Amygdala (tissue), 56 donors: ENCODE results near the gene RBM23.
A peak's percentile ranks its signal among the peaks of the same experiment; 100 is the strongest.
"Not testable (repeated sequence)": the region's sequence is repeated elsewhere in the genome, so short reads cannot be mapped to it uniquely, and the experiment has no call there.

Experiments
- DNase-seq, 56 donors: peaks; one replicate each; lab custom pipeline; 2025; lab: John Stamatoyannopoulos, UW

The RBM23 gene

GRCh38 chr14:22920697-22921096 is 1.7 kb upstream of the RBM23 start:
- DNase-seq = no peak

GRCh38 chr14:22919601-22919921 is 612 bp upstream of the RBM23 start:
- DNase-seq = no peak

GRCh38 chr14:22915886-22916521 is 2.9 kb downstream of the RBM23 start:
- DNase-seq = no peak

- not testable (repeated sequence) for DNase-seq
Observed at GRCh38 chr14:22914836-22915235, 4.1 kb downstream of the RBM23 start.

GRCh38 chr14:22910916-22911315 is 8.0 kb downstream of the RBM23 start:
- no peak for DNase-seq

- no peak for DNase-seq
Observed at GRCh38 chr14:22908601-22909000, 10.3 kb downstream of the RBM23 start.

- DNase-seq = no peak
Observed at GRCh38 chr14:22907429-22907828, 11.5 kb downstream of the RBM23 start.

DNA sequence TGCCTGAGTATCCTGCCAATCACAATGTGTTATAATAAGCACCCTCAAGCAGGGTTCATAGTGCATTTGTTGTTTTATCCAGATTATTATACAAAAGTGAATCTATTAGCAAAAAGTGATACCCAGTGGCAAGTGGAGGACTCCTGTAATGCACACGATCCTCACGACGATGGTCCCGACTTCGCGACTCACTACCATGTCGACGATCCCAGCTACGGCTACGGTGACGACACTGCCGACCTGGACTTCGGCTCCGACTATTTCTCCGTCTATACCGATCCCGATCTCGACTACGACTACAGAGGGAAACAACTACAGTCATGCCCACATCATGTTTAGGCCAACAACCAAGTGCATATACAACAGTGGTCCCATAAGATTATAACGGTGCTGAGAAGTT is 12.9 kb downstream of the RBM23 start:
- DNase-seq = no peak

- no peak for DNase-seq
Observed at GRCh38 chr14:22905627-22906026, 13.3 kb downstream of the RBM23 start.

DNA sequence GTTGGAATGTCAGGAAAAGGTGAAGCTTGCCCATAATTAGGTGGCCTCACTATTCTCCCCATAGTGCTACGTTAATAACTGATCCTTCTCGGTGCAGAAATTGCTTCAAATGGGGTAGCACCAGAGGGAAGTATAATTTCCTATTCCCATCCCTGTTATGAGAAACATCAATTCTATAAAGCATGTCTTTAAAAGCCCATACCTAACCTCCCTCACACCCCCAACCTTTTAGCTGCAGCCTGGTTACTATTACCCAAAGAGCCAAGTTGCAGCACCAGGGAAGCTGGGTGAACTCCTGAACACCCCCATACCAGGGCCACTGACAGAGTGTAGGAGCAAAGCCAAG is 15.2 kb downstream of the RBM23 start:
- no peak for DNase-seq

GRCh38 chr14:22901799-22902198 is 17.1 kb downstream of the RBM23 start:
- DNase-seq = no peak

GRCh38 chr14:22900081-22900799 is 18.7 kb downstream of the RBM23 start:
- peak in 10 of 56 donors; percentile 7 to 49 (median 18) for DNase-seq

GRCh38 chr14:22898302-22899090 is 20.5 kb downstream of the RBM23 start:
- no peak for DNase-seq

DNA sequence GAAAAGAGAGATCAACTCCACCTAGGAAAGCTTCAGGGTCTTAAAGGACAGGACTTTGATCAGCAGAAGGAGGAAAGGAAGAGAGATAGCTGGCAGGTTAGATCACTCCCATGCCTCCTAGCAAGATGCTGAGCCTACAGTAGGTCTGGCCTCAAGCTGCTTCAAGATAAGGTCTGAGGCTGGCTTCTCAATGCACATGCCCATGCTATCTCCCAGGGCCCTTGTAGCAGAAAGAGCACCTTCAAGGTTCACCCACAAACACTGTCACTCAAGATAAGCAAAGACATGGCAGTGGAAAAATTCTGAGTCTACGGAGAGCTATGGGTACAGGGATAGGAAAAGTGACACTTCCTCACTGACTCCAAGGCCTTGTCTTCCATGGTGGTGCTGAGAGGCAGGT is 21.6 kb downstream of the RBM23 start:
- DNase-seq = no peak

DNA sequence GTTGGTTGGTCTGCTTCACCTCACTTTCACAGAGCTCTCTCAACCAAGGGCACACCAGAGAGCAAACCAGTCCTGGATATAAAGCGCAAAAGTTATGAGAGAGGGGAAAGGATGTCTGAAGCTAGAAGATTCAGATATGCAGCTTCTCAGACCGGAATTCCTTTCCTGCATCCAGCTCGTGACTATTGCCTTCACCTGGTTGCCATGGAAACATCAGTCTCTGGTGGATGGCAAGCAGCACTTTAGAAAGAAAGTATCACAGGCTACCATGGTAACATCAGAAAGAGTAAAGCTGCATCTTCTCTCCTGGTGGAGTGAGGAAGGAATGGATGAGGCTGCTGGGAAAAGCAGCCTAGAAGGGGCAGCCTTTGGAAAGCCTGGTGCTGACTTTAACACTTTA is 22.2 kb downstream of the RBM23 start:
- no peak for DNase-seq

GRCh38 chr14:22896356-22896755 is 22.6 kb downstream of the RBM23 start:
- peak in 1 of 56 donors; percentile 7 for DNase-seq

- DNase-seq = no peak
Observed at GRCh38 chr14:22895402-22895801, 23.5 kb downstream of the RBM23 start.

GRCh38 chr14:22893706-22894105 is 25.2 kb downstream of the RBM23 start:
- DNase-seq = no peak

DNA sequence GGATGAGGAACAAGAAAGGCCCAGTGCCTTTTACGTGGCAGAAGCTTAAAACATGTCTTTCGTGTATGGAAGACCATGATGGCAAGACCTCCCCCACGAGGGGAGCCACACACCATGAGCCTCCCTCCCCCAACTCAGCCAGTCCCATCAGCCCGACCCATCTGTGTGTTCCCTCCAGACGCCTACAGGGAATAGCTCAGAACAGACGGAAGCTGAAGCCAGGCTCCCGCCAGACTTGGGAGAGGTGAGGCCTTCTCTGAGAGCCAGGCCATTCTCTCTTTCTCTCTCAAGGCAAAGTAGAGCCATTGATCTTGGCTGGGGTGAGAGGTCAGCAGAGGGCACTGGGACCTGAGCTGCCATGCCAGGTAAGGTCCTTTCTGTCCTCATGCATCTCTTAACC is 26.5 kb downstream of the RBM23 start:
- DNase-seq = no peak

DNA sequence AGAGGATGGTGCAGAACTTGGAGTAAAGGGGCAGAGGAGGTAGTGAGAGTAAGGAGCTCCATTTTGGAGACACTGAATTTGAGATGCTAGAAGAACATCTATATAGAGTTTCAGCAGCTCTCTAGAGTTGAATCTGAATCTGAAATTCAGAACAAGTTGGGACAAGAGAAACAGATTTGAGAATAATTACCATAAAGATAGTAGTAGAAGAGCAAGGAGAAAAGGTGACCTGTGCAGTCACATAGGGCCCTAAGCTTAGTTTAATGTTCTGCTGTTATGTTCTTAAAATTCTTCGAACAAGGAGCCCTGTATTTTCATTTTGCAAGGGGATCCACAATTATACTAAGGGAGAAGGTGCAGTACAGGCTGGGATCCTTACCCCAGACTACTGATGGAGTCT is 28.5 kb downstream of the RBM23 start:
- DNase-seq = no peak

GRCh38 chr14:22888662-22889061 is 30.3 kb downstream of the RBM23 start:
- no peak for DNase-seq

GRCh38 chr14:22887990-22888378 is 31.0 kb downstream of the RBM23 start:
- DNase-seq = no peak
